CMK (cell line): ENCODE results near the gene SLC5A1.
"Not testable (repeated sequence)": the region's sequence is repeated elsewhere in the genome, so short reads cannot be mapped to it uniquely, and the experiment has no call there.

Experiments used
- DNase-seq: peaks from one replicate; pipeline ENCODE4 v3.0.0-alpha.2; 2010; ENCODE audit warnings: low read depth

SLC5A1 gene

GRCh38 chr22:32088084-32088483, 45.0 kb downstream of the SLC5A1 start:
- DNase-seq = no peak

- DNase-seq = no peak
Measured at GRCh38 chr22:32097018-32097417, 54.0 kb downstream of the SLC5A1 start.

- no peak for DNase-seq
Measured at GRCh38 chr22:32097881-32098499, 54.9 kb downstream of the SLC5A1 start.

- DNase-seq = no peak
Measured at GRCh38 chr22:32100711-32101110, 57.6 kb downstream of the SLC5A1 start.

GRCh38 chr22:32103658-32104315, 60.7 kb downstream of the SLC5A1 start:
- DNase-seq = no peak

GRCh38 chr22:32106930-32107329, 63.9 kb downstream of the SLC5A1 start:
- DNase-seq = no peak

- DNase-seq = no peak
Measured at GRCh38 chr22:32112380-32112779, 69.3 kb downstream of the SLC5A1 start.

GRCh38 chr22:32119568-32120235, 76.6 kb downstream of the SLC5A1 start:
- no peak for DNase-seq

- DNase-seq = no peak
Measured at GRCh38 chr22:32120603-32121002, 77.5 kb downstream of the SLC5A1 start.

- no peak for DNase-seq
Measured at GRCh38 chr22:32122899-32123298, 79.8 kb downstream of the SLC5A1 start.

- DNase-seq = no peak
Measured at GRCh38 chr22:32123657-32124056, 80.6 kb downstream of the SLC5A1 start.

GRCh38 chr22:32127904-32128303, 84.8 kb downstream of the SLC5A1 start:
- DNase-seq = no peak

GRCh38 chr22:32130464-32130863, 87.4 kb downstream of the SLC5A1 start:
- DNase-seq = no peak

- DNase-seq = no peak
Measured at GRCh38 chr22:32132126-32132525, 89.1 kb downstream of the SLC5A1 start.

GRCh38 chr22:32132783-32133182, 89.7 kb downstream of the SLC5A1 start:
- no peak for DNase-seq

GRCh38 chr22:32134796-32135195, 91.7 kb downstream of the SLC5A1 start:
- not testable (repeated sequence) for DNase-seq

- DNase-seq = not testable (repeated sequence)
Measured at GRCh38 chr22:32135958-32136357, 92.9 kb downstream of the SLC5A1 start.

GRCh38 chr22:32136881-32137280, 93.8 kb downstream of the SLC5A1 start:
- DNase-seq = not testable (repeated sequence)

GRCh38 chr22:32137731-32138324, 94.8 kb downstream of the SLC5A1 start:
- not testable (repeated sequence) for DNase-seq

- DNase-seq = not testable (repeated sequence)
Measured at GRCh38 chr22:32138576-32138975, 95.5 kb downstream of the SLC5A1 start.

- DNase-seq = not testable (repeated sequence)
Measured at GRCh38 chr22:32140688-32141087, 97.6 kb downstream of the SLC5A1 start.

- DNase-seq = no peak
Measured at GRCh38 chr22:32142600-32142999, 99.5 kb downstream of the SLC5A1 start.
